OCI-LY7 (cell line): ENCODE data around the gene TMEM131L. TPM values are rescaled to one million over a fixed set of nuclear protein-coding genes. Genes with fewer than 3 reads are reported as not detected.

Experiments used
- BruUV-seq: library from RNA; stranded (reverse); fragments of 400-500 nt; replicated peaks from 2 replicates; lab custom pipeline; 2021; lab: Mats Ljungman, UMichigan
- CTCF ChIA-PET: fragments of 300-600 bp; sonication (Branson Sonifier 250); formaldehyde crosslinking; loops from one replicate; lab custom pipeline; 2022; ENCODE audit warnings: antibody characterized with exemption; ENCODE audit not compliant: unreplicated experiment; lab: Charles Lee
- POLR2A ChIA-PET: fragments of 300-600 bp; sonication (Branson Sonifier 250); formaldehyde crosslinking; loops from one replicate; lab custom pipeline; 2022; ENCODE audit warnings: antibody characterized with exemption; lab: Charles Lee
- DNase-seq: peaks from one replicate; pipeline ENCODE4 v3.0.0-alpha.2; 2015; ENCODE audit warnings: low spot score
- H2AFZ ChIP-seq: fragments of 200-600 bp; sonication (generic), shearing (Covaris generic); 2 replicates; pipeline ENCODE4 v1.6.1; 2014; ENCODE audit warnings: mild to moderate bottlenecking, antibody characterized with exemption, low read length, moderate library complexity
- H3K27ac ChIP-seq: fragments of 200-600 bp; sonication (generic); 2 replicates; pipeline ENCODE4 v1.5.1; 2014; ENCODE audit warnings: mixed run types, low read depth, mild to moderate bottlenecking, moderate library complexity, low read length, inconsistent platforms; ENCODE audit not compliant: poor library complexity, severe bottlenecking
- H3K36me3 ChIP-seq: fragments of 200-600 bp; sonication (generic); 2 replicates; pipeline ENCODE4 v1.6.1; 2014; ENCODE audit warnings: mild to moderate bottlenecking, antibody characterized with exemption, low read length, moderate library complexity, mixed read lengths; ENCODE audit not compliant: insufficient read depth
- H3K4me1 ChIP-seq: fragments of 200-600 bp; sonication (generic); 2 replicates; pipeline ENCODE4 v1.5.1; 2014; ENCODE audit warnings: mild to moderate bottlenecking, low read length; ENCODE audit not compliant: insufficient read depth, poor library complexity, severe bottlenecking
- H3K4me2 ChIP-seq: fragments of 200-600 bp; sonication (generic); 2 replicates; pipeline ENCODE4 v1.6.1; 2014; ENCODE audit warnings: mild to moderate bottlenecking, low read length
- H3K4me3 ChIP-seq: fragments of 200-600 bp; sonication (generic); 2 replicates; pipeline ENCODE4 v1.5.1; 2014; ENCODE audit warnings: mild to moderate bottlenecking, low read depth, low read length; ENCODE audit not compliant: poor library complexity, severe bottlenecking
- H3K79me2 ChIP-seq: fragments of 200-600 bp; sonication (generic); 2 replicates; pipeline ENCODE4 v1.6.1; 2016; ENCODE audit warnings: low read depth, mild to moderate bottlenecking, low read length, moderate library complexity, mixed read lengths; ENCODE audit not compliant: insufficient read depth
- H3K9me2 ChIP-seq: fragments of 200-600 bp; sonication (generic); 2 replicates; pipeline ENCODE4 v1.6.1; 2016; ENCODE audit warnings: mild to moderate bottlenecking, low read length, mixed read lengths; ENCODE audit not compliant: insufficient read depth
- H3K9me3 ChIP-seq: fragments of 200-600 bp; sonication (generic); 2 replicates; pipeline ENCODE4 v1.6.1; 2014; ENCODE audit warnings: mild to moderate bottlenecking, mixed run types, low read length, mixed read lengths
- H4K20me1 ChIP-seq: fragments of 200-600 bp; sonication (generic); 2 replicates; pipeline ENCODE4 v1.6.1; 2014; ENCODE audit warnings: mild to moderate bottlenecking, antibody characterized with exemption, low read length, moderate library complexity, mixed read lengths; ENCODE audit not compliant: insufficient read depth
- CTCF ChIP-seq: fragments of 200-600 bp; sonication (generic); conservative IDR thresholded peaks from 2 replicates; pipeline ENCODE4 v1.5.1; 2014; ENCODE audit warnings: mild to moderate bottlenecking, antibody characterized with exemption, low read length, moderate library complexity, mixed read lengths
- EZH2phosphoT487 ChIP-seq: fragments of 200-600 bp; sonication (generic); IDR thresholded peaks from 2 replicates; pipeline ENCODE4 v1.6.1; 2018; ENCODE audit warnings: low read depth, borderline replicate concordance, mild to moderate bottlenecking, mixed run types, antibody characterized with exemption, low read length, moderate library complexity, mixed read lengths
- intact Hi-C: fragments of 100-400 bp; cut with micrococcal nuclease; formaldehyde crosslinking; loops from one replicate; pipeline ENCODE4 v1.10.0; 2022; ENCODE audit not compliant: unreplicated experiment
- total RNA-seq, 2 experiments: library from RNA; depleted of rRNA in 1 of 2; stranded (reverse); fragments of >200 nt in 1 of 2; shearing (Covaris generic) in 1 of 2; gene quantifications; 2 replicates each; pipeline ENCODE4 v1.2.3, GENCODE V29; 2014 to 2022

Gene TMEM131L
- total RNA-seq, 2 experiments from 2014 or later, result 133 to 148 TPM

GRCh38 chr4:153669838-153670237, 203.7 kb downstream of the TMEM131L start:
- Histone ChIP-seq H3K4me1 (no peaks in the 10 kb centered on the region), H3K27ac (no peak overlapping the region), H3K9me2 (no peaks in the 10 kb centered on the region), H2AFZ (no peak overlapping the region), H3K36me3 (no peaks in the 10 kb centered on the region), H3K4me3 (no peak overlapping the region), H4K20me1 (no peaks in the 10 kb centered on the region), H3K4me2 (no peak overlapping the region), H3K9me3 (no peaks in the 10 kb centered on the region; the same call in 1 of the 2 replicates), H3K79me2 (no peaks in the 10 kb centered on the region)
- CTCF ChIA-PET, result no interaction called here
- no TSS peak for BruUV-seq
- intact Hi-C loops, result no loop called here
- TF ChIP-seq EZH2phosphoT487 (no peak), CTCF (no peak)
- POLR2A ChIA-PET, result interaction anchor here (0.7 kb wide), 1 partner anchor 237 kb away, joined by 3 read pairs; no protein-coding TSS in a partner anchor
- no peak for DNase-seq

GRCh38 chr4:153676486-153676885, 210.3 kb downstream of the TMEM131L start:
- POLR2A ChIA-PET, result interaction anchor here (1.0 kb wide), 1 partner anchor 33 kb away, joined by 3 read pairs; no protein-coding TSS in a partner anchor

GRCh38 chr4:153676984-153677383, 210.8 kb downstream of the TMEM131L start:
- H4K20me1 ChIP-seq, result no peaks in the 10 kb centered on the region
- POLR2A ChIA-PET, result interaction anchor here (0.6 to 1.0 kb wide), 2 partner anchors 34 to 129 kb away, joined by 3 to 5 read pairs; no protein-coding TSS in a partner anchor
- H3K9me3 ChIP-seq, result no peaks in the 10 kb centered on the region; the same call in 1 of the 2 replicates
- BruUV-seq, result no TSS peak
- TF ChIP-seq CTCF (no peak), EZH2phosphoT487 (no peak)
- DNase-seq, result no peak
- CTCF ChIA-PET, result no interaction called here
- no peak overlapping the region for H3K4me3 ChIP-seq
- no peaks in the 10 kb centered on the region for H3K79me2 ChIP-seq
- no peak overlapping the region for H2AFZ ChIP-seq
- H3K4me2 ChIP-seq, result no peak overlapping the region
- no peaks in the 10 kb centered on the region for H3K9me2 ChIP-seq
- intact Hi-C loops, result no loop called here
- H3K27ac ChIP-seq, result no peak overlapping the region
- no peaks in the 10 kb centered on the region for H3K4me1 ChIP-seq
- H3K36me3 ChIP-seq, result no peaks in the 10 kb centered on the region

More at GRCh38 chr4:153676486-153676885, 210.3 kb downstream of the TMEM131L start:
- no peaks in the 10 kb centered on the region for H4K20me1 ChIP-seq
- H3K4me2 ChIP-seq, result no peak overlapping the region
- H3K4me3 ChIP-seq, result no peak overlapping the region
- H3K9me3 ChIP-seq, result no peaks in the 10 kb centered on the region; the same call in 1 of the 2 replicates
- H3K36me3 ChIP-seq, result no peaks in the 10 kb centered on the region
- no peaks in the 10 kb centered on the region for H3K9me2 ChIP-seq
- no peaks in the 10 kb centered on the region for H3K4me1 ChIP-seq
- no peaks in the 10 kb centered on the region for H3K79me2 ChIP-seq
- H2AFZ ChIP-seq, result no peak overlapping the region
- H3K27ac ChIP-seq, result no peak overlapping the region
- BruUV-seq, result no TSS peak
- CTCF ChIA-PET, result no interaction called here
- no peak for DNase-seq
- no peak for TF ChIP-seq EZH2phosphoT487
- intact Hi-C loops, result no loop called here
